HEK293 (cell line): ENCODE results near the gene FAM76A.

ENCODE experiments used
- CTCF ChIA-PET: fragments of 350-600 bp; formaldehyde crosslinking; extraction: SDS; loops from one replicate; lab custom pipeline; 2021; ENCODE audit warnings: antibody characterized with exemption; lab: Yijun Ruan, JAX
- POLR2A ChIA-PET: fragments of 300-600 bp; formaldehyde crosslinking; extraction: SDS; loops from one replicate; lab custom pipeline; 2020; ENCODE audit warnings: antibody characterized with exemption, inconsistent platforms; lab: Yijun Ruan, JAX
- H3K27ac ChIP-seq: fragments of 200-500 bp; sonication (Bioruptor generic); 2 replicates; pipeline ENCODE4 v1.5.1; 2014; ENCODE audit warnings: low read depth, low read length, control low read depth, inconsistent platforms; ENCODE audit errors: extremely low read depth
- H3K36me3 ChIP-seq, 2 experiments: fragments of 200-500 bp in 1 of 2; sonication (Bioruptor generic) in 1 of 2; 1 replicate in 1 of 2; 2 replicates in 1 of 2; pipeline ENCODE4 v1.5.1; 2014 to 2017; ENCODE audit warnings: inconsistent platforms in 2 of 2, low read length in 2 of 2; ENCODE audit not compliant: control insufficient read depth in 2 of 2, insufficient read depth in 1 of 2
- H3K4me1 ChIP-seq: fragments of 200-500 bp; sonication (Bioruptor generic); 2 replicates; pipeline ENCODE4 v1.5.1; 2014; ENCODE audit warnings: mild to moderate bottlenecking, low read length, inconsistent platforms; ENCODE audit not compliant: control insufficient read depth, insufficient read depth
- H3K4me3 ChIP-seq: 2 replicates; pipeline ENCODE4 v1.5.1; 2011; ENCODE audit warnings: low read depth, mild to moderate bottlenecking, control low read depth, low read length, moderate library complexity
- H3K9me3 ChIP-seq: fragments of 200-500 bp; sonication (Bioruptor generic); 2 replicates; pipeline ENCODE4 v1.5.1; 2014; ENCODE audit warnings: low read depth, low read length, inconsistent platforms; ENCODE audit not compliant: control insufficient read depth, insufficient read depth
- FEZF1 ChIP-seq: fragments of 450-650 bp; formaldehyde crosslinking; IDR thresholded peaks from 2 replicates; pipeline ENCODE4 v1.5.1; 2016; ENCODE audit warnings: missing biosample characterization, missing genetic modification characterization
- KLF7 ChIP-seq: fragments of 450-650 bp; formaldehyde crosslinking; IDR thresholded peaks from 2 replicates; pipeline ENCODE4 v1.5.1; 2016; ENCODE audit warnings: missing biosample characterization, missing genetic modification characterization, borderline replicate concordance
- ZBTB17 ChIP-seq: fragments of 450-650 bp; formaldehyde crosslinking; IDR thresholded peaks from 2 replicates; pipeline ENCODE4 v1.5.1; 2016; ENCODE audit warnings: missing biosample characterization, missing genetic modification characterization
- ZEB2 ChIP-seq: fragments of 450-650 bp; formaldehyde crosslinking; IDR thresholded peaks from 2 replicates; pipeline ENCODE4 v1.5.1; 2016; ENCODE audit warnings: missing biosample characterization, missing genetic modification characterization
- ZFHX2 ChIP-seq: fragments of 450-650 bp; formaldehyde crosslinking; conservative IDR thresholded peaks from 2 replicates; pipeline ENCODE4 v1.5.1; 2016; ENCODE audit warnings: missing biosample characterization, missing genetic modification characterization
- ZFP3 ChIP-seq: fragments of 450-650 bp; formaldehyde crosslinking; IDR thresholded peaks from 2 replicates; pipeline ENCODE4 v1.5.1; 2016; ENCODE audit warnings: low read depth, missing biosample characterization, missing genetic modification characterization
- ZNF114 ChIP-seq: fragments of 450-650 bp; formaldehyde crosslinking; IDR thresholded peaks from 2 replicates; pipeline ENCODE4 v1.5.0; 2017; ENCODE audit warnings: missing biosample characterization, missing genetic modification characterization
- ZNF121 ChIP-seq: fragments of 450-650 bp; formaldehyde crosslinking; IDR thresholded peaks from 2 replicates; pipeline ENCODE4 v1.5.1; 2016; ENCODE audit warnings: missing biosample characterization, missing genetic modification characterization
- ZNF169 ChIP-seq: fragments of 450-650 bp; formaldehyde crosslinking; IDR thresholded peaks from 2 replicates; pipeline ENCODE4 v1.5.1; 2016; ENCODE audit warnings: missing biosample characterization, missing genetic modification characterization
- ZNF175 ChIP-seq: fragments of 450-650 bp; formaldehyde crosslinking; IDR thresholded peaks from 2 replicates; pipeline ENCODE4 v1.5.1; 2016; ENCODE audit warnings: missing biosample characterization, missing genetic modification characterization
- ZNF529 ChIP-seq: fragments of 450-650 bp; formaldehyde crosslinking; IDR thresholded peaks from 2 replicates; pipeline ENCODE4 v1.5.1; 2017; ENCODE audit warnings: missing genetic modification characterization, missing biosample characterization; ENCODE audit not compliant: insufficient replicate concordance
- ZNF548 ChIP-seq: fragments of 450-650 bp; formaldehyde crosslinking; IDR thresholded peaks from 2 replicates; pipeline ENCODE4 v1.5.1; 2016; ENCODE audit warnings: missing biosample characterization, missing genetic modification characterization
- ZNF621 ChIP-seq: fragments of 450-650 bp; formaldehyde crosslinking; IDR thresholded peaks from 2 replicates; pipeline ENCODE4 v1.5.1; 2017; ENCODE audit warnings: missing biosample characterization, missing genetic modification characterization
- ZNF776 ChIP-seq: fragments of 450-650 bp; formaldehyde crosslinking; IDR thresholded peaks from 2 replicates; pipeline ENCODE4 v1.5.0; 2017; ENCODE audit warnings: missing biosample characterization, missing genetic modification characterization, borderline replicate concordance
- ZNF777 ChIP-seq: fragments of 450-650 bp; formaldehyde crosslinking; IDR thresholded peaks from 2 replicates; pipeline ENCODE4 v1.5.1; 2017; ENCODE audit warnings: missing biosample characterization, missing genetic modification characterization, borderline replicate concordance
- ZNF785 ChIP-seq: fragments of 450-650 bp; formaldehyde crosslinking; IDR thresholded peaks from 2 replicates; pipeline ENCODE4 v1.5.1; 2016; ENCODE audit warnings: missing biosample characterization, missing genetic modification characterization
- ZNF843 ChIP-seq: fragments of 450-650 bp; formaldehyde crosslinking; IDR thresholded peaks from 2 replicates; pipeline ENCODE4 v1.5.1; 2016; ENCODE audit warnings: missing biosample characterization, missing genetic modification characterization
- ZSCAN23 ChIP-seq: fragments of 450-650 bp; formaldehyde crosslinking; IDR thresholded peaks from 2 replicates; pipeline ENCODE4 v1.5.1; 2016; ENCODE audit warnings: missing biosample characterization, missing genetic modification characterization
- TF ChIP-seq, protein P1 (sequence below): fragments of 450-650 bp; formaldehyde crosslinking; IDR thresholded peaks from 2 replicates; pipeline ENCODE4 v1.5.1; 2016; ENCODE audit warnings: missing biosample characterization, missing genetic modification characterization
- TF ChIP-seq, protein P2 (sequence below): fragments of 450-650 bp; formaldehyde crosslinking; IDR thresholded peaks from 2 replicates; pipeline ENCODE4 v1.5.1; 2016; ENCODE audit warnings: missing biosample characterization, missing genetic modification characterization
- TF ChIP-seq, protein P3 (sequence below): fragments of 450-650 bp; formaldehyde crosslinking; IDR thresholded peaks from 2 replicates; pipeline ENCODE4 v1.5.1; 2016; ENCODE audit warnings: missing biosample characterization, missing genetic modification characterization
- TF ChIP-seq, protein P4 (sequence below): fragments of 450-650 bp; formaldehyde crosslinking; IDR thresholded peaks from 2 replicates; pipeline ENCODE4 v1.5.1; 2017; ENCODE audit warnings: missing biosample characterization, missing genetic modification characterization
- TF ChIP-seq, protein P5 (sequence below): fragments of 450-650 bp; IDR thresholded peaks from 2 replicates; pipeline ENCODE4 v1.5.1; 2018; ENCODE audit warnings: missing biosample characterization, mild to moderate bottlenecking, missing genetic modification characterization

The FAM76A gene

DNA sequence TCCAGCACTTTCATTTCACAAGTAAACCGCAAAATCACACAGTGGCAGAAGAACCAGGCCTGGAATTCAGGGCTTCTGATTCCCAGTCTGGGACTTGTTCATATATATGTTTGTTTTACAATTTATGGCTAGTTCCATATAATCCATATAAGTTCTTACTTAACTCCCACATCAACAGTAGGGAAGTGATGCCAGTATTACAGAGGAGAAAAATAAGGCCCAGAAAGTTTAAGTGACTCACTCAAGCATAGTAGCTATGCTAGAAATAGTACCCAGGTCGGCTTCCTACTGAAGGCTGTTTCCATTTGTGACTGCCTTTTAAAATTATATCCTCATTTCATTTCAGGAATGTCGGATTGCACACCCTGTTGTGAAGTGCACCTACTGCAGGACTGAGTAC lies 1.4 kb downstream of the FAM76A start (continued):
- TF ChIP-seq ZNF777 (tag by site-specific recombination) (no peak), ZNF621 (no peak), ZBTB17 (tag by site-specific recombination) (no peak), ZFHX2 (no peak), ZNF175 (no peak), ZSCAN23 (no peak), ZNF776 (tag by site-specific recombination) (no peak)

DNA sequence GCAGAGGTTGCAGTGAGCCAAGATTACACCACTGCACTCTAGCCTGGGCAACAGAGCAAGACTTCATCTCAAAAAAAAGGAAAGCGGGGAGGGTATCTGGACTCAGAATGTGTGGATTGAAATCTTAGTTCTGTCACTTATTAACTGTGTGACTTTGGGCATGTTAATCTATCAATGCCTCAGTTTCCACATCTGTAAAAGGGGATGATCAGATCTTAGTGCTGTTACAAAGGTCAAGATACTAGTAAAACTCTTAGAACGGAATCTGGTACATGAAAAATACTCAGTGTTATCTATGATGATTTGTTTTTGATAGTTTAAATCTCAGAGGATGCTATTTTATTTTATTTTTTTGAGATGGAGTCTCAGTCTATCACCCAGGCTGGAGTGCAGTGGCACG lies 10.5 kb downstream of the FAM76A start:
- Histone ChIP-seq H3K36me3 (peaks cover 17 to 70% of the 10 kb centered on the region in 2 experiments; a peak in 2 of 3 replicates), H3K9me3 (no peaks in the 10 kb centered on the region), H3K27ac (no peak overlapping the region), H3K4me1 (no peaks in the 10 kb centered on the region), H3K4me3 (no peak overlapping the region)
- TF ChIP-seq, protein P1, sequence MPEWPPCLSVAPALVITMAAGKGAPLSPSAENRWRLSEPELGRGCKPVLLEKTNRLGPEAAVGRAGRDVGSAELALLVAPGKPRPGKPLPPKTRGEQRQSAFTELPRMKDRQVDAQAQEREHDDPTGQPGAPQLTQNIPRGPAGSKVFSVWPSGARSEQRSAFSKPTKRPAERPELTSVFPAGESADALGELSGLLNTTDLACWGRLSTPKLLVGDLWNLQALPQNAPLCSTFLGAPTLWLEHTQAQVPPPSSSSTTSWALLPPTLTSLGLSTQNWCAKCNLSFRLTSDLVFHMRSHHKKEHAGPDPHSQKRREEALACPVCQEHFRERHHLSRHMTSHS = no peak
- TF ChIP-seq ZNF121 (tag by site-specific recombination) = no peak
- no peak for TF ChIP-seq ZNF114
- TF ChIP-seq ZNF548 (tag by site-specific recombination) = no peak
- TF ChIP-seq, protein P2, sequence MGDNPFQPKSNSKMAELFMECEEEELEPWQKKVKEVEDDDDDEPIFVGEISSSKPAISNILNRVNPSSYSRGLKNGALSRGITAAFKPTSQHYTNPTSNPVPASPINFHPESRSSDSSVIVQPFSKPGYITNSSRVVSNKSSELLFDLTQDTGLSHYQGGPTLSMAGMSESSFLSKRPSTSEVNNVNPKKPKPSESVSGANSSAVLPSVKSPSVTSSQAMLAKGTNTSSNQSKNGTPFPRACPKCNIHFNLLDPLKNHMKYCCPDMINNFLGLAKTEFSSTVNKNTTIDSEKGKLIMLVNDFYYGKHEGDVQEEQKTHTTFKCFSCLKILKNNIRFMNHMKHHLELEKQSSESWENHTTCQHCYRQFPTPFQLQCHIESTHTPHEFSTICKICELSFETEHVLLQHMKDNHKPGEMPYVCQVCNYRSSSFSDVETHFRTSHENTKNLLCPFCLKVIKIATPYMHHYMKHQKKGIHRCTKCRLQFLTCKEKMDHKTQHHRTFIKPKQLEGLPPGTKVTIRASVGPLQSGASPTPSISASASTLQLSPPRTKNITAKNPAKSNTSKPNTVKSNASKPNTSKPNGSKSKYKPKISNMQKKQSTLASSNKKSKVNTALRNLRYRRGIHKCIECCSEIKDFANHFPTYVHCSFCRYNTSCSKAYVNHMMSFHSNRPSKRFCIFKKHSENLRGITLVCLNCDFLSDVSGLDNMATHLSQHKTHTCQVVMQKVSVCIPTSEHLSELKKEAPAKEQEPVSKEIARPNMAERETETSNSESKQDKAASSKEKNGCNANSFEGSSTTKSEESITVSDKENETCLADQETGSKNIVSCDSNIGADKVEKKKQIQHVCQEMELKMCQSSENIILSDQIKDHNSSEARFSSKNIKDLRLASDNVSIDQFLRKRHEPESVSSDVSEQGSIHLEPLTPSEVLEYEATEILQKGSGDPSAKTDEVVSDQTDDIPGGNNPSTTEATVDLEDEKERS = no peak
- no peak for TF ChIP-seq ZFP3
- no peak for TF ChIP-seq ZNF785 (tag by site-specific recombination)
- TF ChIP-seq, protein P3, sequence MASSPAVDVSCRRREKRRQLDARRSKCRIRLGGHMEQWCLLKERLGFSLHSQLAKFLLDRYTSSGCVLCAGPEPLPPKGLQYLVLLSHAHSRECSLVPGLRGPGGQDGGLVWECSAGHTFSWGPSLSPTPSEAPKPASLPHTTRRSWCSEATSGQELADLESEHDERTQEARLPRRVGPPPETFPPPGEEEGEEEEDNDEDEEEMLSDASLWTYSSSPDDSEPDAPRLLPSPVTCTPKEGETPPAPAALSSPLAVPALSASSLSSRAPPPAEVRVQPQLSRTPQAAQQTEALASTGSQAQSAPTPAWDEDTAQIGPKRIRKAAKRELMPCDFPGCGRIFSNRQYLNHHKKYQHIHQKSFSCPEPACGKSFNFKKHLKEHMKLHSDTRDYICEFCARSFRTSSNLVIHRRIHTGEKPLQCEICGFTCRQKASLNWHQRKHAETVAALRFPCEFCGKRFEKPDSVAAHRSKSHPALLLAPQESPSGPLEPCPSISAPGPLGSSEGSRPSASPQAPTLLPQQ (tag by site-specific recombination) = no peak
- TF ChIP-seq ZNF529 = no peak
- TF ChIP-seq, protein P4, sequence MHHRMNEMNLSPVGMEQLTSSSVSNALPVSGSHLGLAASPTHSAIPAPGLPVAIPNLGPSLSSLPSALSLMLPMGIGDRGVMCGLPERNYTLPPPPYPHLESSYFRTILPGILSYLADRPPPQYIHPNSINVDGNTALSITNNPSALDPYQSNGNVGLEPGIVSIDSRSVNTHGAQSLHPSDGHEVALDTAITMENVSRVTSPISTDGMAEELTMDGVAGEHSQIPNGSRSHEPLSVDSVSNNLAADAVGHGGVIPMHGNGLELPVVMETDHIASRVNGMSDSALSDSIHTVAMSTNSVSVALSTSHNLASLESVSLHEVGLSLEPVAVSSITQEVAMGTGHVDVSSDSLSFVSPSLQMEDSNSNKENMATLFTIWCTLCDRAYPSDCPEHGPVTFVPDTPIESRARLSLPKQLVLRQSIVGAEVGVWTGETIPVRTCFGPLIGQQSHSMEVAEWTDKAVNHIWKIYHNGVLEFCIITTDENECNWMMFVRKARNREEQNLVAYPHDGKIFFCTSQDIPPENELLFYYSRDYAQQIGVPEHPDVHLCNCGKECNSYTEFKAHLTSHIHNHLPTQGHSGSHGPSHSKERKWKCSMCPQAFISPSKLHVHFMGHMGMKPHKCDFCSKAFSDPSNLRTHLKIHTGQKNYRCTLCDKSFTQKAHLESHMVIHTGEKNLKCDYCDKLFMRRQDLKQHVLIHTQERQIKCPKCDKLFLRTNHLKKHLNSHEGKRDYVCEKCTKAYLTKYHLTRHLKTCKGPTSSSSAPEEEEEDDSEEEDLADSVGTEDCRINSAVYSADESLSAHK (tag by site-specific recombination) = no peak
- no peak for TF ChIP-seq KLF7 (tag by site-specific recombination)
- TF ChIP-seq ZNF843 (tag by site-specific recombination) = no peak
- TF ChIP-seq FEZF1 (tag by site-specific recombination) = no peak
- TF ChIP-seq, protein P5, sequence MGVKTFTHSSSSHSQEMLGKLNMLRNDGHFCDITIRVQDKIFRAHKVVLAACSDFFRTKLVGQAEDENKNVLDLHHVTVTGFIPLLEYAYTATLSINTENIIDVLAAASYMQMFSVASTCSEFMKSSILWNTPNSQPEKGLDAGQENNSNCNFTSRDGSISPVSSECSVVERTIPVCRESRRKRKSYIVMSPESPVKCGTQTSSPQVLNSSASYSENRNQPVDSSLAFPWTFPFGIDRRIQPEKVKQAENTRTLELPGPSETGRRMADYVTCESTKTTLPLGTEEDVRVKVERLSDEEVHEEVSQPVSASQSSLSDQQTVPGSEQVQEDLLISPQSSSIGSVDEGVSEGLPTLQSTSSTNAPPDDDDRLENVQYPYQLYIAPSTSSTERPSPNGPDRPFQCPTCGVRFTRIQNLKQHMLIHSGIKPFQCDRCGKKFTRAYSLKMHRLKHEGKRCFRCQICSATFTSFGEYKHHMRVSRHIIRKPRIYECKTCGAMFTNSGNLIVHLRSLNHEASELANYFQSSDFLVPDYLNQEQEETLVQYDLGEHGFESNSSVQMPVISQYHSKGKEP (tag by site-specific recombination) = no peak
- no peak for TF ChIP-seq ZNF169 (tag by site-specific recombination)
- TF ChIP-seq ZEB2 (tag by site-specific recombination) = no peak
- ChIA-PET CTCF (no interaction called here), POLR2A (no interaction called here)
